IMR-90 (cell line): ENCODE results near the gene ADAMTS6. TPM values are rescaled to one million over a fixed set of nuclear protein-coding genes. Genes with fewer than 3 reads are reported as not detected.

Source experiments
- ATAC-seq: fragments of 200-7000 bp; cut with Tn5 transposase; 2 replicates; pipeline ENCODE4 v1.9.1; 2020; ENCODE audit warnings: low read depth, mild to moderate bottlenecking, moderate library complexity
- BruUV-seq: library from RNA; stranded (reverse); fragments of 400-500 nt; replicated peaks from 2 replicates; lab custom pipeline; 2021; lab: Mats Ljungman, UMichigan
- CTCF ChIA-PET: fragments of 300-600 bp; formaldehyde crosslinking; extraction: SDS; loops from one replicate; lab custom pipeline; 2021; ENCODE audit warnings: antibody characterized with exemption; lab: Yijun Ruan, JAX
- POLR2A ChIA-PET: fragments of 300-600 bp; sonication (Branson Sonifier 250); formaldehyde crosslinking; loops from one replicate; lab custom pipeline; 2022; ENCODE audit warnings: antibody characterized with exemption; ENCODE audit not compliant: unreplicated experiment; lab: Charles Lee
- DNase-seq: peaks from one replicate; pipeline ENCODE4 v3.0.0; 2013
- H2AFZ ChIP-seq: replicated peaks from 2 replicates; pipeline ENCODE3; 2013; ENCODE audit warnings: low read length, mild to moderate bottlenecking; ENCODE audit not compliant: poor library complexity
- H2AK5ac ChIP-seq: 2 replicates; pipeline ENCODE4 v1.6.1; 2013; ENCODE audit warnings: low read depth, low read length, inconsistent platforms
- H2AK9ac ChIP-seq: replicated peaks from 2 replicates; pipeline ENCODE3; 2013; ENCODE audit warnings: mild to moderate bottlenecking, low read depth, low read length, moderate library complexity; ENCODE audit not compliant: poor library complexity
- H2BK120ac ChIP-seq: 2 replicates; pipeline ENCODE4 v1.6.1; 2013; ENCODE audit warnings: low read depth, low read length, inconsistent platforms
- H2BK15ac ChIP-seq: 3 replicates; pipeline ENCODE4 v1.6.1; 2013; ENCODE audit warnings: low read depth, low read length, inconsistent platforms
- H2BK20ac ChIP-seq: 2 replicates; pipeline ENCODE4 v1.6.1; 2013; ENCODE audit warnings: low read depth, mild to moderate bottlenecking, inconsistent platforms, low read length, moderate library complexity
- H2BK5ac ChIP-seq: 2 replicates; pipeline ENCODE4 v1.6.1; 2013; ENCODE audit warnings: mild to moderate bottlenecking, low read depth, low read length, inconsistent platforms; ENCODE audit not compliant: poor library complexity, severe bottlenecking
- H3K14ac ChIP-seq: replicated peaks from 2 replicates; pipeline ENCODE4 v1.6.1; 2013; ENCODE audit warnings: low read depth, low read length, inconsistent platforms
- H3K18ac ChIP-seq: 2 replicates; pipeline ENCODE4 v1.6.1; 2013; ENCODE audit warnings: low read depth, low read length, control low read depth
- H3K23ac ChIP-seq: 2 replicates; pipeline ENCODE4 v1.6.1; 2013; ENCODE audit warnings: low read depth, low read length, inconsistent platforms
- H3K27ac ChIP-seq: 2 replicates; pipeline ENCODE4 v1.5.1; 2013; ENCODE audit warnings: mild to moderate bottlenecking, control low read depth, low read length; ENCODE audit not compliant: insufficient read depth
- H3K27me3 ChIP-seq: 2 replicates; pipeline ENCODE4 v1.6.1; 2013; ENCODE audit warnings: low read length; ENCODE audit not compliant: control insufficient read depth, insufficient read depth
- H3K36me3 ChIP-seq: 2 replicates; pipeline ENCODE4 v1.6.1; 2013; ENCODE audit warnings: low read length, mixed read lengths; ENCODE audit not compliant: control insufficient read depth, insufficient read depth
- H3K4ac ChIP-seq: 2 replicates; pipeline ENCODE4 v1.6.1; 2013; ENCODE audit warnings: low read depth, low read length, inconsistent platforms
- H3K4me1 ChIP-seq: 2 replicates; pipeline ENCODE4 v1.6.1; 2013; ENCODE audit warnings: low read length, mixed read lengths; ENCODE audit not compliant: control insufficient read depth, insufficient read depth
- H3K4me2 ChIP-seq: 2 replicates; pipeline ENCODE4 v1.6.1; 2013; ENCODE audit warnings: low read depth, mild to moderate bottlenecking, control low read depth, low read length, moderate library complexity
- H3K4me3 ChIP-seq: 2 replicates; pipeline ENCODE4 v1.5.1; 2013; ENCODE audit warnings: low read depth, mild to moderate bottlenecking, control low read depth, low read length, moderate library complexity; ENCODE audit not compliant: insufficient read depth
- H3K56ac ChIP-seq: 2 replicates; pipeline ENCODE4 v1.6.1; 2013; ENCODE audit warnings: low read length, inconsistent platforms; ENCODE audit not compliant: insufficient read depth; ENCODE audit errors: extremely low read depth
- H3K79me1 ChIP-seq, 2 experiments: 2 replicates each; pipeline ENCODE4 v1.6.1; 2013; ENCODE audit warnings: low read length in 2 of 2, inconsistent platforms in 1 of 2, low read depth in 1 of 2
- H3K9ac ChIP-seq: 2 replicates; pipeline ENCODE4 v1.6.1; 2013; ENCODE audit warnings: low read depth, low read length, control low read depth
- H3K9me1 ChIP-seq: 2 replicates; pipeline ENCODE4 v1.6.1; 2013; ENCODE audit warnings: low read length, inconsistent platforms; ENCODE audit not compliant: insufficient read depth
- H3K9me3 ChIP-seq: 2 replicates; pipeline ENCODE4 v1.6.1; 2013; ENCODE audit warnings: low read length; ENCODE audit not compliant: control insufficient read depth, insufficient read depth
- H4K20me1 ChIP-seq: 2 replicates; pipeline ENCODE4 v1.6.1; 2013; ENCODE audit warnings: low read length, inconsistent platforms; ENCODE audit not compliant: insufficient read depth
- H4K5ac ChIP-seq: 2 replicates; pipeline ENCODE4 v1.6.1; 2013; ENCODE audit warnings: mild to moderate bottlenecking, low read depth, low read length, control low read depth
- H4K8ac ChIP-seq, 2 experiments: 2 replicates each; pipeline ENCODE4 v1.6.1; 2013; ENCODE audit warnings: low read depth in 2 of 2, low read length in 2 of 2, control low read depth in 1 of 2, inconsistent platforms in 1 of 2
- H4K91ac ChIP-seq: 2 replicates; pipeline ENCODE4 v1.6.1; 2013; ENCODE audit warnings: low read depth, low read length, inconsistent platforms; ENCODE audit not compliant: insufficient read depth
- BHLHE40 ChIP-seq: fragments of 150-350 bp; IDR thresholded peaks from 2 replicates; pipeline ENCODE4 v1.6.1; 2016; ENCODE audit warnings: mild to moderate bottlenecking, low read depth, low read length
- CHD1 ChIP-seq: IDR thresholded peaks from 2 replicates; pipeline ENCODE4 v1.6.1; 2012; ENCODE audit warnings: low read depth, low read length, improper control_type of control experiment
- CTCF ChIP-seq: conservative IDR thresholded peaks from 2 replicates; pipeline ENCODE4 v1.5.1; 2012; ENCODE audit warnings: mild to moderate bottlenecking, low read depth, low read length, improper control_type of control experiment
- FOS ChIP-seq: fragments of 150-350 bp; IDR thresholded peaks from 2 replicates; pipeline ENCODE4 v1.6.1; 2016; ENCODE audit warnings: low read depth, low read length
- MAFK ChIP-seq: IDR thresholded peaks from 2 replicates; pipeline ENCODE4 v1.6.1; 2012; ENCODE audit warnings: low read depth, low read length, improper control_type of control experiment
- MAZ ChIP-seq: IDR thresholded peaks from 2 replicates; pipeline ENCODE4 v1.6.1; 2012; ENCODE audit warnings: low read depth, mild to moderate bottlenecking, low read length, improper control_type of control experiment, moderate library complexity, borderline replicate concordance
- MXI1 ChIP-seq: IDR thresholded peaks from 2 replicates; pipeline ENCODE4 v1.6.1; 2012; ENCODE audit warnings: low read depth, mild to moderate bottlenecking, low read length, moderate library complexity, borderline replicate concordance
- NFE2L2 ChIP-seq: fragments of 150-350 bp; IDR thresholded peaks from 2 replicates; pipeline ENCODE4 v1.6.1; 2016; ENCODE audit warnings: low read depth, mild to moderate bottlenecking, low read length
- POLR2A ChIP-seq: IDR thresholded peaks from 2 replicates; pipeline ENCODE4 v1.6.1; 2012; ENCODE audit warnings: mild to moderate bottlenecking, low read depth, low read length
- RAD21 ChIP-seq: IDR thresholded peaks from 2 replicates; pipeline ENCODE4 v1.6.1; 2012; ENCODE audit warnings: low read length, improper control_type of control experiment
- RCOR1 ChIP-seq: IDR thresholded peaks from 2 replicates; pipeline ENCODE4 v1.6.1; 2012; ENCODE audit warnings: mild to moderate bottlenecking, low read length, improper control_type of control experiment; ENCODE audit not compliant: insufficient replicate concordance
- RFX5 ChIP-seq: IDR thresholded peaks from 2 replicates; pipeline ENCODE4 v1.8.0; 2012; ENCODE audit warnings: low read depth, mild to moderate bottlenecking, low read length, moderate library complexity
- SMC3 ChIP-seq: fragments of 150-350 bp; IDR thresholded peaks from 2 replicates; pipeline ENCODE4 v1.6.1; 2016; ENCODE audit warnings: low read depth, mild to moderate bottlenecking, antibody characterized with exemption, low read length, moderate library complexity
- WGBS, 2 experiments: methylation state at CpG; one replicate each; pipeline versions ENCODE4 v1.1.5 to v1.1.7; 2013; ENCODE audit warnings: missing lambda C conversion rate in 2 of 2; ENCODE audit not compliant: insufficient read length in 1 of 2; ENCODE audit errors: extremely low coverage in 2 of 2; 5-methylcytosine and 5-hydroxymethylcytosine counted together
- dilution Hi-C: fragments of 300-500 bp; cut with HindIII; formaldehyde crosslinking; loops from one replicate; pipeline ENCODE4 v1.14.3; 2018; ENCODE audit warnings: low sequenced_read_pairs; ENCODE audit not compliant: unreplicated experiment
- in situ Hi-C: fragments of 300-500 bp; cut with MboI; formaldehyde crosslinking; loops from 3 replicates; pipeline ENCODE4 v1.14.3; 2019; ENCODE audit warnings: low sequenced_read_pairs, inconsistent platforms, mixed read lengths
- intact Hi-C: fragments of 100-400 bp; cut with micrococcal nuclease; formaldehyde crosslinking; loops from 2 replicates; pipeline ENCODE4 v1.10.0; 2022
- polyA plus RNA-seq, 3 experiments: library from polyadenylated mRNA; depleted of rRNA; stranded (reverse); fragments of >200 nt; gene quantifications; 2 replicates each; pipeline ENCODE4 v1.2.3, GENCODE V29; 2012; ENCODE audit warnings: low replicate concordance in 1 of 3
- total RNA-seq: library from RNA; depleted of rRNA; stranded (reverse); fragments of >200 nt; gene quantifications from 2 replicates; pipeline ENCODE4 v1.2.3, GENCODE V29; 2012
- TF ChIP-seq, protein P1 (sequence below): fragments of 150-350 bp; IDR thresholded peaks from 2 replicates; pipeline ENCODE4 v1.6.1; 2016; ENCODE audit warnings: low read depth, mild to moderate bottlenecking, low read length, moderate library complexity, borderline replicate concordance
- TF ChIP-seq, protein P2 (sequence below): fragments of 150-350 bp; IDR thresholded peaks from 2 replicates; pipeline ENCODE4 v1.6.1; 2017; ENCODE audit warnings: mild to moderate bottlenecking, antibody characterized with exemption, low read length, low read depth

ADAMTS6 gene
- total and polyA plus RNA-seq, 2 of the 4 experiments (the other 2 are of a cell fraction), result 23.9 to 173 TPM

DNA sequence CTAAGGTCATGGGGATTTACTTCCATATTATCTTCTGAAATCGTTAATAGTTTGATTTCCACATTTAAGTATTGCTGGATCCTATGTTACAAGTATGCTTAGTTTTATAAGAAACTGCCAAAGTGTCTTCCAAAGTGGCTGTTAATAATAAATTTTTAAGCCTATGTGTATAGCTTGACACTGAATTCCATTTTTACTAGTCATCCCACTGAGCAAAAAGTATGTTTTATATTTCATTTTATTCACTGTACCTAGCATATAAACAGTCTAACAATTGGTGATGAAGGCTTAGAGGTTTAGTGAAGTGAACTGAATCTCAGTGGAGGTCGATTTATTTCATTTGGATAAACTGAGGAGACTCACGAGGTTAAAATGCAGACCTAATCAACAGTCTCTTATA, 174.6 kb downstream of the ADAMTS6 start:
- Histone ChIP-seq H2AK9ac (no peak overlapping the region), H3K9ac (no peak overlapping the region), H2AFZ (no peak overlapping the region), H2BK5ac (peak overlapping the region; percentile 88), H3K27ac (no peak overlapping the region), H4K5ac (no peak overlapping the region; the same call in 1 of the 2 replicates), H3K27me3 (no peaks in the 10 kb centered on the region), H3K4ac (peak overlapping the region; percentile 48; the same call in 1 of the 2 replicates), H3K36me3 (peaks cover 2% of the 10 kb centered on the region), H4K91ac (0 out of 2 replicates have a peak overlapping the region, but pooled peaks have one; percentile 16), H3K9me3 (0 out of 2 replicates have a peak, but pooled peaks cover 3% of the 10 kb centered on the region), H2BK15ac (0 out of 3 replicates have a peak overlapping the region, but pooled peaks have one; percentile 24), H3K14ac (peak overlapping the region; percentile 65; the same call in 1 of the 2 replicates), H2AK5ac (peak overlapping the region; percentile 11; the same call in 1 of the 2 replicates), H2BK120ac (peak overlapping the region; percentile 48; the same call in 1 of the 2 replicates), H3K79me1 (peaks cover 9 to 25% of the 10 kb centered on the region in 2 experiments; a peak in 3 of 4 replicates), H3K4me2 (peak overlapping the region; percentile 22; the same call in 1 of the 2 replicates), H3K56ac (no peak overlapping the region), H2BK20ac (peak overlapping the region; percentile 68; the same call in 1 of the 2 replicates), H3K9me1 (peaks cover 5% of the 10 kb centered on the region), H4K20me1 (no peaks in the 10 kb centered on the region), H3K23ac (0 out of 2 replicates have a peak overlapping the region, but pooled peaks have one; percentile 43), H3K18ac (peak overlapping the region; percentile 60; the same call in 1 of the 2 replicates), H4K8ac (peak overlapping the region in 1 of 2 experiments; percentile 53; a peak in 2 of 4 replicates), H3K4me3 (no peak overlapping the region), H3K4me1 (peaks cover 9% of the 10 kb centered on the region; the same call in 1 of the 2 replicates)
- in situ Hi-C loops (no loop called here), dilution Hi-C loops (no loop called here), intact Hi-C loops (loop anchor here (5.0 to 10.0 kb wide), 2 partner anchors 115 to 182 kb away; no protein-coding TSS in a partner anchor)
- POLR2A ChIA-PET, result no interaction called here
- no TSS peak for BruUV-seq
- WGBS, 2 experiments, result no CpG with 5 or more reads among the region's 3 CpGs
- CTCF ChIA-PET, result no interaction called here
- DNase-seq, result peak; percentile 62
- ATAC-seq, result peak; percentile 73
- TF ChIP-seq BHLHE40 (no peak), MAFK (no peak), CTCF (no peak), RCOR1 (no peak), RFX5 (no peak), FOS (no peak), MXI1 (no peak), NFE2L2 (no peak), RAD21 (no peak), MAZ (no peak), SMC3 (no peak), CHD1 (no peak), POLR2A (no peak)
- TF ChIP-seq, protein P1, sequence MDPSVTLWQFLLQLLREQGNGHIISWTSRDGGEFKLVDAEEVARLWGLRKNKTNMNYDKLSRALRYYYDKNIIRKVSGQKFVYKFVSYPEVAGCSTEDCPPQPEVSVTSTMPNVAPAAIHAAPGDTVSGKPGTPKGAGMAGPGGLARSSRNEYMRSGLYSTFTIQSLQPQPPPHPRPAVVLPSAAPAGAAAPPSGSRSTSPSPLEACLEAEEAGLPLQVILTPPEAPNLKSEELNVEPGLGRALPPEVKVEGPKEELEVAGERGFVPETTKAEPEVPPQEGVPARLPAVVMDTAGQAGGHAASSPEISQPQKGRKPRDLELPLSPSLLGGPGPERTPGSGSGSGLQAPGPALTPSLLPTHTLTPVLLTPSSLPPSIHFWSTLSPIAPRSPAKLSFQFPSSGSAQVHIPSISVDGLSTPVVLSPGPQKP, result no peak
- TF ChIP-seq, protein P2, sequence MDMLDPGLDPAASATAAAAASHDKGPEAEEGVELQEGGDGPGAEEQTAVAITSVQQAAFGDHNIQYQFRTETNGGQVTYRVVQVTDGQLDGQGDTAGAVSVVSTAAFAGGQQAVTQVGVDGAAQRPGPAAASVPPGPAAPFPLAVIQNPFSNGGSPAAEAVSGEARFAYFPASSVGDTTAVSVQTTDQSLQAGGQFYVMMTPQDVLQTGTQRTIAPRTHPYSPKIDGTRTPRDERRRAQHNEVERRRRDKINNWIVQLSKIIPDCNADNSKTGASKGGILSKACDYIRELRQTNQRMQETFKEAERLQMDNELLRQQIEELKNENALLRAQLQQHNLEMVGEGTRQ, result no peak
